ENCODE data around the gene PMPCA.
"Not testable (repeated sequence)": the region's sequence is repeated elsewhere in the genome, so short reads cannot be mapped to it uniquely, and the experiment has no call there.

Gene PMPCA

DNA sequence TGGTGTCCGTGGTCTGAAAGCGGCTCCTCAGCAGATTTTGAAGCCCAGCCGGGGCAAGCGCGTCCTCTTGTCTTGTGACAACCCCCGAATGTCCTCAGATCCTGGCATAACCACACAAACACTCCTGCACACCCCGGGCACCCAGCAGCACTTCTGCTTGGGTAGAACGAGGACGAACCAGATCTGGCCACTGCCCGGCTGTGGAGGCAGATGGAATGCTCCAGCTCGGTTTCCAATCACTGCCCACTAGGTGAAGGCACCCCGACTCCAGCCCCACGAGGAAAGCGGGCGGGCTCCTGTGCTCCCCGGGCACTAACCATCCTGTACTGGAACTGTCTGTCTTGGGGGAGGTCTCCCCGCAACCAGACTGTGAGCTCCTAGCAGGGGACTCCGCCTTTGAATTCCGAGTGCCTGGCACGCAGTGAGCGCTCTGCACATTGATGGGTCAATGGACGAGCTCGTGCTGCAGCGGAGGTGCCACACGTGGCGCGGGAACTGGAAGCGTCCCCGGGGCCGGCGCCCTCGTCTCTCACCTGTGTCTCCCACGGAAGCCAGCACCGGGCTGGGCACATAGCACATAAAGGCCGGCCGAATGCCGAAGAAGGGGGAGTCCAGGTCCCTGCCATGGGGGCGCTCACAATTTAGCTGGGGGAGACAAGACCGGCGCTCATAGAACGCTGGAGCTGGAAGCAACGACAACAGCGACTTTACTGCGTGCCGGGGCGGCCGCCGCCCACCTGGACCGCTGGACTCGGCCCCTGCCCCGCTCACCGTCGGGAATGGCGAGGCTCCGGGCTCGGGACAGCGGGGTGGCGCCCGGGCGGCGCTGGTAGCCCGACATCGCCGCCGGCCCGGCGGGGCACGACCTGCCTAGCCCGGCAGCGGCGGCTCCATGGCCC, 652 bp upstream of the PMPCA start:
- peak in 17 of 58 donors; percentile 17 to 68 (median 28) for DNase-seq

DNA sequence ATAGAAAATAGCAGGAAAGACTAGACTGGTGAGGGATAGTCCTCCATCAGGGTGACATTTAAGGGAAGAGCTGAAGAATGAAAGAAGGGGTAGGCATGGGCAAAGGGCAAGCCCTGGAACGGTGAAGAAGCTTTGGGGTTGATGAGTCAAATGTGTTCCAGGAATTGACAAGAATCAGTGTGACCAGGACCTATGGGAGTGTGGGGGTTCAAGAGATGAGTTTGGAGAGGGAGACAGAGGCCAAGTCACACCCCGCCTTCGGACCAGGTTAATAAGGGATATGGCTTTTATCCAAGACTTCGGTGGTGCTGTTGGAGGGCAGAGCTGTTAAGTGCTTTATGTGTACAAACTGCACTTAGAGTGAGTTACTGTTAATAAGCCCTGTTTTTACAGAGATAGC, 920 bp downstream of the PMPCA start:
- no peak for DNase-seq

DNA sequence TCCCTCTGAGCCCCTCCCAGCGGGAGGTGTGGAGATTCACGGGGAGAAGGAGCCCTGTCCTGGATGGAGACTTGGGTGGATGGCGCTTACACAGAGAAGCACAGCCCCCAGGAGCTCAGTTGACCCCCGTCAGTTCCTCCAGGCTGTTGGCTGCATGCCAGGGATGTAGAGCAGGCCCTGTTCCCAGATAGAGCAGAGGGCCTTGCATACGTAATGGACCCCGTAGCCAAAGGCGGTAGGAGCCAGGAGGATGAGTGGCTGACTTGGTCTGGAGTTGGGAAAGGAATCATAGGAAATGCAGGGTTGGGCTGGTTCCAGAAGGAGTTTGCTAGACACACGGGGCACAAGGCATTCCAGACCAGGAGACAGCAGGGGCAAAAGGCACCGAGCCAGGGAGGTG, 2.5 kb downstream of the PMPCA start:
- DNase-seq: peak in 3 of 58 donors; percentile 6 to 38 (median 26)

DNA sequence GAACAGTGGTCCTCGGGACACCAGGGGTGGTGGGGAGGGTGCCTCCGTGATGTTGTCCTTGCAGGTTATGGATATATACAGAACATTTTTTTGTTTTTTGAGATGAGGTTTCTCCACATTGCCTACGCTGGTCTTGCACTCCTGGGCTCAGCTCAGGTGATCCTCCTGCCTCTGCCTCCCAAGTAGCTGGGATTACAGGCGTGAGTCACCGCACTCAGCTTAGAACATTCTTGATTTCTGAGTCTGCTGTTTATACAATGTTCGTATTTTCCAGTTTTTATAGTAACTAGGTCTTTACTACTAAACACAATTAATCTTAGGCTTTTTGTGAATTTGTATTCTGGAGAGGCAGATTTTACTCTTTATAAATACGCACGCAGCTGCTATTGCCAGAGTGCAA, 6.0 kb downstream of the PMPCA start:
- no peak for DNase-seq

DNA sequence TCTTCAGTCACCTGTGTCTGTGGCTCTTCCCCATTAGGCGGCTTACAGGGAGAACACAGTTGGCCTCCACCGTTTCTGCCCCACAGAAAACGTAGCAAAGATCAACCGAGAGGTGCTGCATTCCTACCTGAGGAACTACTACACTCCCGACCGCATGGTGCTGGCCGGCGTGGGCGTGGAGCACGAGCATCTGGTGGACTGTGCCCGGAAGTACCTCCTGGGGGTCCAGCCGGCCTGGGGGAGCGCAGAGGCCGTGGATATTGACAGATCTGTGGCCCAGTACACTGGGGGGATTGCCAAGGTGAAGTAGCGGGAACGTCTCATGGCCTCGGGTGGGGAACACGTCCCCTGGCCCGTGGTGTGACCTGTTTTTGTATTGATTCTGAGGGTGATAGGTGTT, 6.5 kb downstream of the PMPCA start:
- no peak for DNase-seq

DNA sequence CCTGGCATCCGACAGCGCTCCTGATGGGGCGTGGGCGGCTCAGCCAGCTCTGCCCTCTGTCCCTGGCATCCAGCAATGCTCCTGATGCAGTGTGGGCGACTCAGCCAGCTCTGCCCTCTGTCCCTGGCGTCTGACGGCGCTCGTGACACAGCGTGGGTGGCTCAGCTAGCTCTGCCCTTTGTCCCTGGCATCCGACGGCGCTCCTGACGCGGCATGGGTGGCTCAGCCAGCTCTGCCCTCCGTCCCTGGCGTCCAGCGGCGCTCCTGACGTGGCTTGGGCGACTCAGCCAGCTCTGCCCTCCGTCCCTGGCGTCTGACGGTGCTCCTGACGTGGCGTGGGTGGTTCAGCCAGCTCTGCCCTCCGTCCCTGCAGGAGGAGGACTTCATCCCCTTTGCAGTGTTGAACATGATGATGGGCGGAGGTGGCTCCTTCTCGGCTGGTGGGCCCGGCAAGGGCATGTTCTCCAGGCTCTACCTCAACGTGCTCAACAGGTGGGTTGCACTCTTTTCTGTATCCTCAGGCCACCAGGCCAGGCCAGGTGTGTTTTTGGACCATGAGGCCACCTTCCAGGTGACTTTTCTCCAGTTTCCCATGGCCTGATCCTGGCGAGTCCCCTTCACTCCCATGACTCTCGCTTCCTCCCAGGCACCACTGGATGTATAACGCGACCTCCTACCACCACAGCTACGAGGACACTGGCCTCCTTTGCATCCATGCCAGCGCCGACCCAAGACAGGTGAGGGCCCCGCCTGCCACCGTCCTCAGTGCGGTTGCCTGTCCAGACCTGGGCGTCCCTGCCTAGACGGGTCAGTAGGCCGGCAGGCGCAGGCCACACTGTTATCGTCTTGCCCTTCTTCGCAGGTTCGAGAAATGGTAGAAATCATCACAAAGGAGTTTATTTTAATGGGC, 8.0 kb downstream of the PMPCA start:
- DNase-seq: no peak

DNA sequence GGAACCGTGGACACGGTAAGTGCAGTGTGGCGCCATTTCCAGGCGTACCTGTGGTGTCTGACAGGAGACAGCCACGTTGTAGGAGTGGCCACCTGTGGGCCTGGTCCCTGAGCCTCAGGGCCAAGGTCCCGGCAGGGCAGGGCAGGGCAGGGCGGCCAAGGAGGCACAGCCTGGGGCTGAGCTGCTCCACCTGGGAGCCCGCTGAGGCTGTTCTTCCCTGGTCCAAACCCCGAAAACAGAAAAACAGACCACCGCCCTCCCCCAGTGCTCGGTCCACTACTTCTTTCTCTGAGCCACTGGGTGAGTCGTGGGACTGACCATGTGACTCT, 8.6 kb downstream of the PMPCA start:
- no peak for DNase-seq

DNA sequence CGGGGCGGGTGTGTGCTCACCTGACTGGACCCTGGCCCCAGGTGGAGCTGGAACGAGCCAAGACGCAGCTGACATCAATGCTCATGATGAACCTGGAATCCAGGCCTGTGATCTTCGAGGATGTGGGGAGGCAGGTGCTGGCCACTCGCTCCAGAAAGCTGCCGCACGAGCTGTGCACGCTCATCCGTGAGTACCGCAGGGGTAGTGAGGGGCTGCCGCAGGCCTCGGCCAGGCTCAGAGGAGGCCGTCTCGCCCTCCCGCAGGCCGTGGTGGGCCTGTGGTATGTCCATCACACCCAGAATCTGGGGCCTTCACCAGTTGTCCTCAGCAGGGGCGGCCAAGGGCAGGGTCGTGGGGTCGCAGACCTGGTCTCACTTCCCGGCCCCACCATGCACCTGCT, 11.3 kb downstream of the PMPCA start:
- no peak for DNase-seq

DNA sequence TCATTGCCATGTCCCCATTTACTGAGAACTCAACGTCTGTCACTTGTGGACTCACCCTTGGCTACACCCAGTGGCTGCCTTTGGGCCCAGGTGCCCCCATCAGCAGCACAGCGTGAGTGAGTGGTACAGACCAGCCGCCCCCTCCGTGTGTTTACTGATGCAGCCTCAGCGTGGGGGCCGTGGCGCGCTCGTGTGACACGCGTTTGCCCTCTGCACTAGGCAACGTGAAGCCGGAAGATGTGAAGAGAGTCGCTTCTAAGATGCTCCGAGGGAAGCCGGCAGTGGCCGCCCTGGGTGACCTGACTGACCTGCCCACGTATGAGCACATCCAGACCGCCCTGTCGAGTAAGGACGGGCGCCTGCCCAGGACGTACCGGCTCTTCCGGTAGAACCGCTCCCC, 12.4 kb downstream of the PMPCA start:
- no peak for DNase-seq

DNA sequence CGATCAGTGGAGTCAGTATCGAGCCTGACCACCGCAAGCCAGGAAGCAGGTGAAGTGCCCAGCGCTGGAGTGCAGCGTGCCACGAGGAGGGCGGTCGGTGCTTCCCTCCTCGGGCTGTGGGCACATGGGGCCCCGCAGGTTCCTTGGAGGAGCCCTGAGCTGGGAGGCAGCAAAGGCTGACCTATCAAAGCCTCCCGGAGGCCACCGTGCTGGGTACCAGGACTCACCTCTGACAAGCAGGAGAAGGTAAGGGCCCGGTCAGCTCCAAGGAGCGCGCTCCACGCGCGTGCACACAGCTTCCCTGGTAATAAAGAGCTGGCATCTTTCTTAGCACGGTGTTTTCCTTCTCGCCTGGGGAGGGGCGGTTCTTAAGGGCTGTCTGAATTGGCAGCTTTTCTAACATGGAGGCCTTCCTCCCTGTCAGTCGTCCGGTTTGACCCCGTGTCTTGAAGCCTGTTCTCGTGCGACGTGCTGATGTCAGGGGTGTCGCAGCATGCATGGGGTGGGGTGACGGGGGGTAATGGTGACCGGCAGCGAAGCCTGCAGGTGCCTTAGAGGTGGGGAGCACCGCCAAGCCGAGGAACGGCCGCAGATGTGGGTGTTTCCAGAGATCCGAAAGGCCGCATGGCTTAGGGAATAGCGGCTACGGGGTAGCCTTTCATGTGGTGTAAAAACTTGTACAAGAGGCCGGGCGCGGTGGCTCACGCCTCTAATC, 13.1 kb downstream of the PMPCA start:
- DNase-seq: no peak

DNA sequence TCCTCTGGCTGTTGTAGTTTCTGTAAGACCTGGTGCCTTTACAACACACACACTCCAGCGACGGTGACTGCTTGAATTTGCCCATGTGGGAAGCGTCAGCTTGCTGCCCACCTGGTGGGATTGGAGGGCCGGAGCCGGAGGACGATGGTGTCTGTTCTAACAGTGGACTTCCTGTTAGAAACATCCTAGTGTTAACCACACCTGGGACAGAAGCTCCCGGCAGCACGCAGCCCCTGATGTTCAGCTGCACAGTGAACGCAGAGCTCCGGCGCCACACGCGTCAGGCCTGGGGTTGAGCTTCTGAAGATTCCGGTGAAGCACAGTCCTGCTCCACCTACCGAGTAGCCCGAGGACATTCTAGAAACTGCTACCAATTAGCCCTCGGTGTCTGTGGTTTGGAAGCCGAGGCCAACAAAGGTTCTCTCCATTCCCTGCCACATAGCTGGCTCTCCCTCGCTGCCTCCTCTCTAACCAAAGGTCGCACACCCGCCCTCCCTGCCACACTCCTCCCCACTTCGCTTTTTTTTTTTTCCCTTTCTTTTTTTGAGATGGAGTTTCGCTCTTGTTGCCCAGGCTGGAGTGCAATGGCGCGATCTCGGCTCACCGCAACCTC, 14.4 kb downstream of the PMPCA start:
- no peak for DNase-seq

DNA sequence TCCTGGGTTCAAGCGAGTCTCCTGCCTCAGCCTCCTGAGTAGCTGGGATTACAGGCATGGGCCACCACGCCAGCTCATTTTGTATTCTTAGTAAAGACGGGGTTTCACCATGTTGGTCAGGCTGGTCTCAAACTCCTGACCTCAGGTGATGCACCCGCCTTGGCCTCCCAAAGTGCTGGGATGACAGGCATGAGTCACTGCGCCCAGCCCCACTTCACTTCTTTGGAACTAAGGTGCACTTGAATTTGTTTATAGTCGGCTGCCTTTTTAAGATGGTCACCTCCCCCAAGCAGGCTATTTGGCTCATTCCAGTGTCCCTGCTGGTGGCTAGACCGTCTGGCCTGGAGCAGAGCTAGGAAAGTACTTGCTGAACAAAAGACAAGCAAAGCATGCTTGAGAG, 14.9 kb downstream of the PMPCA start:
- not testable (repeated sequence) for DNase-seq

DNA sequence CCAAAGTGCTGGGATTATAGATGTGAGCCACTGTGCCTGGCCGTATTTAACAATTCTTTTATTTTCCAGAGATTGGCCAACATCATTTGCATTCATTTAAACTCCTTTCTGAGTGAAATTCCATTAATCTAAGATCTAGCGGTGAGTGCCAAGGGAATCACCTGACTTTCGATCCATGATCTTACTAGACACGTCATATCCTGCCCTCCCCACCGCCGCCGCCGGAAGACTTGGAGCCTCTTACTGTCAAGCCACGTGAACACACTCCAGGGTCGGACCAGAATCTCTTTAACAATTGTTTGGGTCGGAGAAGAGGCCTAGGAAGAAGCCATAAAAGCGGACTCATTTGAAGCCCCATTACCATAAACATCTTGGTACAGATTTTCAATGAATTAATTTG, 16.3 kb downstream of the PMPCA start:
- DNase-seq: no peak

DNA sequence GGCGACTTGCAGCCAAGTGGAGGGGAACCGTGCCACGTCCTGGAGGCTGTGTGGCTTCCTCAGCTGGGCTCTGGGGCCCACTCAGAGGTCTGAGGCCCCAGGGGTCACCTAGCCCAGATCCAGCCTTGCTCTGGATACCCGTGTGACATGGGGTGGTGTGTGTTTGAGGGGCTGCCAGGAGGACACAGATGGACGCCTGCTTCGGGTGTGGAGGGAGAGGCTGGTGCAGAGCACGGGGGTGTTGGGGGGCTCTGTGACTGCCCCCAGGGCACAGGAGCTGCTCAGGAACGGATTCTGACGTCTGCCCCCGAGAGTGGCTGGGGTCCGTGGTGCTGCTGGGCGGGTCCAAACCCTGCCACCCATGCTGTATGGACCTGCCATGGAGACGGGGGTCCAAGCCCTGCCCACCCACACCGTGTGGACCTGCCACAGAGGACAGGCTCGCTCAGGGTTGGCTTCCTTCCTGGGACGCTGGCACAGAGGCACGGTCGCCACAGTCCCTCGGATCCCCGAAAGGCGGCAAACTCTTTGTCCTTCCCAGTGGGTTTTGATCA, 18.7 kb downstream of the PMPCA start:
- no peak for DNase-seq

DNA sequence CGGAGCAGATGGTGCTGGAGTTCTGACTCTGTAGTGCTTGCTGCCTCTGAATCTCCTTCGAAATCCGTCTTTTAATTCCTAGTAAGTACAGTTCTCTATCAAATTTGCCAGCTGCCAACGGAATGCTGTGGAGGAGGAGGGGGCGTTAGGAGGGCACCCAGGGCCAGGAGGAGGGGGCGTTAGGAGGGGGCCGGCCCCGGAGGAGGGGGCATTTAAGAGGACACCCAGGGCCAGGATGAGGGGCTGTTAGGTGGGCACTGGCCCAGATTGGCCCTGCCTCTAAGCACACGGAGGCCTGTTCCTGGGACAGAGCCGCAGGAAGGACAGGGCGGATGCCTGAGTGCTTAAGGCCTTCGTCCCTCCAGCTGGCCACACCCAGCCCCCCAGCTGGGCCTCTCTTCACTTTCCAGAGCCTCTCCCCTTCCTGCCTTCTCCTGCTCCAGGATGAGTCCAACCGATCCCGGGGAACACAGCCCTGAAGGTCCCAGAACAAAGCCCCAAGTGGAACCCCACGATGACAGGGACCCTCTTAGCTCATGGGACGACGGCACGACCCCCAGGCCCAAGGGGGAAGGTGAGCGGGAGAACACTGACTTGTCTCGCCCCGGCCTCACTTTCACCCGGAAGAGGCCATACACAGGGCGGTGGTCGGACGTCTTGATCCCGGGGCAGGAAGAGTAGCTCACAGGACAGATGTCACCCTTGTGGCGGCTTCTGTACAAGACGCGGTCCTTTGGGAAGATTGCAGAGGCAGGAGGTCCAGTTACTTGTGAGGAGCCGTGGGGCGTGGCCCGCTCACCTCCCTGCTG, 19.4 kb downstream of the PMPCA start:
- DNase-seq: no peak

DNA sequence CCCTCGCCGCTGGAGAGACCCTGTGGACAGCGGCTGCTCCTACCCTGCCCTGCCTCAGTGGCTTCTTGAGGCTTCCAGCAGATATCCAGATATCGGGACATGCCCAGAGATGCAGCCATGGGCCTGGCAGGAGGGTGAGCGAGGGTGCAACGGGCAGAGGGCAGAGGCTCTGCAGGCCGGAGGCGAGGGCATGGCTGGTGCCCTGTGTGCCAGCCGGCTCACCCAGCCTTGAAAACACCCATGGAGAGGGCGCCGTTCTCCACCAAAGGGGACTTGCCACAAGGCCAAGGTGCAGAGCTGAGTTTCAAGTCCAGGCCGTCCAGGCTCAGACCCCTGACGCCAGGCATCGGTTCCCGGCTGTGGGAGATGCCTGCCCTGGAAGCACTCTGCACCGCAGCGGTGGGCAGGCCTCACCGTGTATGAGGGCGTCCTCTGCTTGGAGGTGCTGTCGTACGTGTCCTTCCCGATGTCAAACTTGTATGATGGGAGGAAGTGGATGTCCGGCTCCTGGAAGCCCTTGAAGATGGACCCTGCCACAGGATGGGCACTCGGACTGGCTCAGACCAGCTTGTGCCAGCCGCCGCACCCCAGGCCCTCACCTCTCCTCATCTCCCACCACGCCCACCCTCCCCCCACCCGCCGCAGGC, 20.3 kb downstream of the PMPCA start:
- no peak for DNase-seq

DNA sequence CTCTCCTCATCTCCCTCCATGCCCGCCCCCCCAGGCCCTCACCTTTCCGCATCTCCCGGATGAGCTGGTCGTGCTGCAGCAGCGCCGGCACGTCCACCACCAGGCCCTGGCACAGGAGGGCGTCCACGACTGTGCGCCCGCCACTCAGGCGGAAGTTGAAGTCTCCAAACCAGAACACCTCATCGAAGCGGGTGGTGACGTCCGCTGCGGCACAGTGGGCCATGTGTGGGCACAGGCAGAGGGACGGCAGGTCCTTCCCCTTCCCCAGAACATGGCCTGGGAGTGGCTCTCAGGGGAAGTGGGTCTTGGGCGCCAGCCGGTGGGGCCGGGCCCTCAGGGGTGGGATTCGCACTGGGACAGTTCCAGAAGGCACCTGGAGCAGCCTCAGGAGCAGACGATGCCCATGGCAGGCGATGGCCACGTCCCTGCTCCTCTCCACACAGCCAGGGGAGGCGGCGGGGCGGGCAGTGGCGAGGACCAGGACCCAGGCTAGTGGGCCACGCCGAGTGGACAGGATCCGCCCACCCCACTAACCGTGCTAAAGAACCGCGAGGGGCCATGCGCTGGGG, 21.4 kb downstream of the PMPCA start:
- DNase-seq: no peak

DNA sequence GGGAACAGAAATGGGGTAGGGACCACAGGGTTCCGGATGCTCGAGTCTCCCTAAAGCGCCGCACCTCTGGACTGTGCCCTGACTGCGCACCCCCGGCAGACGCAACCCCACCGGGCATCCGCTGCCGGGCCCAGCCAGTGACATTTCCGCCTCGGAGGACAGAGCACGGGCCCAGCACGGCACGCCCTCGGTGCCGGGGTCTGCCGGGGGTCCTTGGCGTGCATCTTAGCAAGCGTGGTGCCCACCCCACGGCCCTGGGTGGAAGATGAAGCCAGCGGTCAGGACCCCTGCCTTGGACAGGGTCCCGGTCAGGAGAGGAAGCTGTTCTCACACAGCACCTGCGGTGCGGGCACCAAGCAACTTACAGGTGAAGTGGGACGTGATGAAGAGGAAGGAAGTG, 22.1 kb downstream of the PMPCA start:
- DNase-seq: no peak

DNA sequence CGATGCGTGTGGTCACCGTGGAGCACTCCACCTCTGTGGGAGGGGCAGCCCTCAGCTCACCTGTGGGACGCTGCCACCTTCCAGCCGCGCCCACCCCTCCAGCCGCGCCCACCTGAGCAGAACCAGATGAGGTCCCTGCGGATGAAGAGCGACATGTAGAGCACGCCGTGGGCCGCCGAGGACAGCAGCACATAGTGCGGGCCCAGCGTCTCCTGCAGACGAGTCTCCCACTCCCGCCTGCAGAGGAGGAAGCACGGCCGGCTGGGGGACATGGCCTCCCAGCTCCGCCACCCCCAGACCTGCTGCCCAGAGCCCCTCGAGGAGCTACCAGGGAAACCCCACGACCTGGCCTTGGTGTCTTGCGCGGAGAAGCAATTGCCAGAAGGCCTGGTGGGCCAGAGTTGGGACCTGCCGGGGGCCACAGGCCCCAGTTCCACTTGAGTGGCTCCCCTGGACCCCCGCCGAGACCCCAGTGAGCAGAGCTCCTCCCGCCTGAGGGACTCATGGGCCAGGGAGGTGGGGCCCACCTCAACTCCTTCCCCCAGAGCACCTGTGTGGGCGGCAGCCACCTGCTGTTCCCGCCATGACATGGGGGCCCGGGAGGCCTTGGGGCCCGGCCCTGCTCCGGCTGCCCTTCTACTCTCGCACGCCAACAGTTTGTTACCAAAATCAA, 22.7 kb downstream of the PMPCA start:
- no peak for DNase-seq
